Esophagus squamous epithelium (tissue), 4 donors: ENCODE measurements around the gene FCRL6.

Source experiments
- CTCF ChIP-seq, 6 experiments: fragments of 450-650 bp in 4 of 6; fragments of 200-600 bp in 2 of 6; sonication (generic) in 2 of 6; IDR thresholded peaks; one replicate each; pipeline ENCODE4 v1.5.1; 2016 to 2019; ENCODE audit warnings: antibody characterized with exemption in 6 of 6, mild to moderate bottlenecking in 4 of 6, moderate library complexity in 4 of 6
- POLR2A ChIP-seq, 4 donors: fragments of 450-650 bp; IDR thresholded peaks; one replicate each; pipeline ENCODE4 v1.6.1; 2017; ENCODE audit warnings: antibody characterized with exemption in 4 of 4, mild to moderate bottlenecking in 4 of 4, moderate library complexity in 3 of 4

- TF ChIP-seq CTCF (IDR thresholded peaks at IDR 0.05): no peak
- no peak for TF ChIP-seq POLR2A (IDR thresholded peaks at IDR 0.05)
Measured at GRCh38 chr1:159838715-159839114, 36.6 kb downstream of the FCRL6 start.
